IPS-20b (cell line): ENCODE results near the gene SLC16A14.

Experiments used
- H3K27ac ChIP-seq: one replicate; pipeline ENCODE4 v1.5.1; 2013; ENCODE audit warnings: low read length
- H3K27me3 ChIP-seq: 2 replicates; pipeline ENCODE4 v1.6.1; 2013; ENCODE audit warnings: mild to moderate bottlenecking, low read length, inconsistent platforms; ENCODE audit not compliant: insufficient read depth
- H3K36me3 ChIP-seq: 2 replicates; pipeline ENCODE4 v1.6.1; 2013; ENCODE audit warnings: low read depth, mild to moderate bottlenecking, inconsistent platforms, low read length, moderate library complexity; ENCODE audit not compliant: insufficient read depth
- H3K4me1 ChIP-seq: 2 replicates; pipeline ENCODE4 v1.6.1; 2013; ENCODE audit warnings: mild to moderate bottlenecking, control low read depth, inconsistent platforms, low read length, moderate library complexity; ENCODE audit not compliant: insufficient read depth
- H3K4me3 ChIP-seq: 2 replicates; pipeline ENCODE4 v1.5.1; 2013; ENCODE audit warnings: mild to moderate bottlenecking, low read length, inconsistent platforms
- H3K9ac ChIP-seq: 2 replicates; pipeline ENCODE4 v1.6.1; 2013; ENCODE audit warnings: low read depth, mild to moderate bottlenecking, inconsistent platforms, low read length, moderate library complexity
- H3K9me3 ChIP-seq: 2 replicates; pipeline ENCODE4 v1.6.1; 2013; ENCODE audit warnings: mild to moderate bottlenecking, low read depth, low read length, inconsistent platforms; ENCODE audit not compliant: insufficient read depth

SLC16A14 gene

GRCh38 chr2:229993236-229993635, 75.5 kb downstream of the SLC16A14 start:
- Histone ChIP-seq H3K27me3 (no peaks in the 10 kb centered on the region), H3K9ac (no peak overlapping the region), H3K27ac (no peak overlapping the region), H3K4me1 (no peaks in the 10 kb centered on the region), H3K9me3 (no peaks in the 10 kb centered on the region), H3K36me3 (no peaks in the 10 kb centered on the region), H3K4me3 (no peak overlapping the region)
